Mucosa of descending colon (tissue), 3 donors: ENCODE results near the gene SIL1. TPM values are rescaled to one million over a fixed set of nuclear protein-coding genes. Genes with fewer than 3 reads are reported as not detected.

Experiments used
- ATAC-seq: fragments of 200-7000 bp; cut with Tn5 transposase; one replicate; pipeline ENCODE4 v1.9.1; 2020; ENCODE audit warnings: mild to moderate bottlenecking, moderate library complexity
- DNase-seq, 3 donors: peaks; one replicate each; pipeline ENCODE4 v3.0.0-alpha.2; 2020
- H3K36me3 ChIP-seq: fragments of 200-600 bp; one replicate; pipeline ENCODE4 v1.8.0; 2021; ENCODE audit warnings: low read depth, mild to moderate bottlenecking
- H3K4me1 ChIP-seq: fragments of 200-600 bp; one replicate; pipeline ENCODE4 v1.8.0; 2021; ENCODE audit warnings: low read depth, mild to moderate bottlenecking
- H3K4me3 ChIP-seq: fragments of 200-600 bp; one replicate; pipeline ENCODE4 v1.8.0; 2021; ENCODE audit warnings: mild to moderate bottlenecking
- H3K9me3 ChIP-seq: fragments of 200-600 bp; one replicate; pipeline ENCODE4 v1.8.0; 2021; ENCODE audit warnings: mild to moderate bottlenecking
- intact Hi-C, 2 donors: fragments of 100-400 bp; cut with DNase I in 1 of 2; cut with micrococcal nuclease in 1 of 2; formaldehyde crosslinking; loops; one replicate each; pipeline versions ENCODE4 v1.11.0 to v1.11.1; 2022; cut with DNase I, micrococcal nuclease
- total RNA-seq, 3 donors: library from RNA; stranded (reverse); fragmentation: NEBNext Ultra II Directional in 2 of 3; extraction: Animal tissue kit (Norgen Biotek cat#: 25700) in 2 of 3; gene quantifications; one replicate each; pipeline versions ENCODE4 v1.2.1 to v1.2.4, GENCODE V29; 2021 to 2023
- TF ChIP-seq, protein P1 (sequence below): fragments of 200-600 bp; IDR thresholded peaks from one replicate; pipeline ENCODE4 v1.8.0; 2022; ENCODE audit warnings: antibody characterized with exemption, mild to moderate bottlenecking
- donor health status: DM: no; HTN: no; CAD: no; lungs with moderate emphysema.
- donor health status: DM: no; HTN: no; CAD: no.
- donor health status: DM: no; HTN: yes; CAD: no.

SIL1 gene
- total RNA-seq, 3 donors from 2014 or later = 35.2 to 35.8 (median 35.6) TPM

DNA sequence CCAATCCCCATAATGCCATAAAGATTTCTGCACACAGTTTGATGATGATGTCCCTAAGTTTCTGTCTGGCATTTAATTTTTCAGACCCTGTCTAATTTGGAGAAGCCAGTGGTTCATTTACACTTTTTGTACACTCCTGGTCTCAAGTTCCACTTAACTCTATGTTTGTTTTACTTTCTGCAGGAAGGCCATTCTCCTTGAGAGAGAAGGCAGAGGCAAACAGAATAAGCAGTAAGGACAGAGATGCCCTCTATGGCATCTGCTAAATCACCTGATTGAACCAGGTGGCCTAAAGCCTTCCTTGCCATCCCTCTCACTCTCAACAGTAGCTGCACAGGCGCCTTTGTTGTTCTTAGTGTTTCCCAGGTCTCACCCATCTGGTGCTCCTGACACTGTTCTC lies 236.9 kb downstream of the SIL1 start:
- TF ChIP-seq, protein P1, sequence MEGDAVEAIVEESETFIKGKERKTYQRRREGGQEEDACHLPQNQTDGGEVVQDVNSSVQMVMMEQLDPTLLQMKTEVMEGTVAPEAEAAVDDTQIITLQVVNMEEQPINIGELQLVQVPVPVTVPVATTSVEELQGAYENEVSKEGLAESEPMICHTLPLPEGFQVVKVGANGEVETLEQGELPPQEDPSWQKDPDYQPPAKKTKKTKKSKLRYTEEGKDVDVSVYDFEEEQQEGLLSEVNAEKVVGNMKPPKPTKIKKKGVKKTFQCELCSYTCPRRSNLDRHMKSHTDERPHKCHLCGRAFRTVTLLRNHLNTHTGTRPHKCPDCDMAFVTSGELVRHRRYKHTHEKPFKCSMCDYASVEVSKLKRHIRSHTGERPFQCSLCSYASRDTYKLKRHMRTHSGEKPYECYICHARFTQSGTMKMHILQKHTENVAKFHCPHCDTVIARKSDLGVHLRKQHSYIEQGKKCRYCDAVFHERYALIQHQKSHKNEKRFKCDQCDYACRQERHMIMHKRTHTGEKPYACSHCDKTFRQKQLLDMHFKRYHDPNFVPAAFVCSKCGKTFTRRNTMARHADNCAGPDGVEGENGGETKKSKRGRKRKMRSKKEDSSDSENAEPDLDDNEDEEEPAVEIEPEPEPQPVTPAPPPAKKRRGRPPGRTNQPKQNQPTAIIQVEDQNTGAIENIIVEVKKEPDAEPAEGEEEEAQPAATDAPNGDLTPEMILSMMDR = no peak
- Histone ChIP-seq H3K4me1 (peaks cover 6% of the 10 kb centered on the region), H3K4me3 (no peak overlapping the region), H3K9me3 (no peaks in the 10 kb centered on the region), H3K36me3 (no peaks in the 10 kb centered on the region)
- no peak for ATAC-seq
- intact Hi-C loops = no loop called here
- no peak for DNase-seq

DNA sequence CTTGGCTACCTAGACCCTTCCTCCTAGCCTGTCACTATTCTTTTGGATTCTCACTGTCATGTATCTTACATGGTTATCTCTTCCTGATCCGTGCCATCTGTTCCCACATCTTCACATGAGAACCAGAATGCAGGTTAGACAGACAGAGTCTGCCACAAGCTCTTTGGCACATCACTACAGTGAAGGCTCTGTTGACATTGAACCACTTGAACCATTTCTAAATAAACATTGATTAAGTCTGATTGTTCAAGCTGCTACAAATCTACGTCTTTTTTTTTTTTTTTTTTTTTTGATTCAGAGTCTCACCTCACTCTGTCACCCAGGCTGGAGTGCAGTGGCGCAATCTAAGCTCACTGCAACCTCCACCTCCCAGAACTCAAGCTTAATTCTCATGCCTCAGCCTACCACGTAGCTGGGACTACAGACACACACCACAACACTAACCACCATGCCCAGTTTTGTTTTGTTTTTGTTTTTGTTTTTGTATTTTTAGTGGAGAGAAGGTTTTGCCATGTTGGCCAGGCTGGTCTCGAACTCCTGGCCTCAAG lies 237.9 kb downstream of the SIL1 start:
- intact Hi-C loops = no loop called here
- Histone ChIP-seq H3K36me3 (no peaks in the 10 kb centered on the region), H3K4me3 (no peak overlapping the region), H3K9me3 (no peaks in the 10 kb centered on the region), H3K4me1 (peaks cover 6% of the 10 kb centered on the region)
- DNase-seq = no peak
- no peak for ATAC-seq
- TF ChIP-seq, protein P1 = no peak

DNA sequence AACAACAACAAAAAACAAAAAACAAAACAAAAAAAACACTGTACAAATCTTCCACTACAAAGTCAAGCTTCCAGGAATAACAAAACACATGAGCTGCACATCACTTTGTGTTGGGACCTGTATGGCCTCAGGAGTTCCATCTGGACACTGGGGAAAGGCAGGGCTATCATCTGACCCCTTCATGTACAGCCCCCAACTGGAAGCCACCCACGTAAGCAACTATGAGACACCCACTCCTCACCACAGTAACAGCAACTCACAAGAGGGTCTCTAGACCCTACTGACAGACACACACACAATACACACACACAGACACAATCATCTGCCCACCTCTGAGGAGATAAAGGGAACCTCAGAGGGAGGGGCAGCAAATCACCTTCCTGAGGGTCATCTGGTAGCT lies 241.4 kb downstream of the SIL1 start:
- Histone ChIP-seq H3K4me3 (no peak overlapping the region), H3K9me3 (no peaks in the 10 kb centered on the region), H3K4me1 (peaks cover 14% of the 10 kb centered on the region), H3K36me3 (no peaks in the 10 kb centered on the region)
- TF ChIP-seq, protein P1 = no peak
- intact Hi-C loops = no loop called here
- DNase-seq (no peak), ATAC-seq (no peak)

DNA sequence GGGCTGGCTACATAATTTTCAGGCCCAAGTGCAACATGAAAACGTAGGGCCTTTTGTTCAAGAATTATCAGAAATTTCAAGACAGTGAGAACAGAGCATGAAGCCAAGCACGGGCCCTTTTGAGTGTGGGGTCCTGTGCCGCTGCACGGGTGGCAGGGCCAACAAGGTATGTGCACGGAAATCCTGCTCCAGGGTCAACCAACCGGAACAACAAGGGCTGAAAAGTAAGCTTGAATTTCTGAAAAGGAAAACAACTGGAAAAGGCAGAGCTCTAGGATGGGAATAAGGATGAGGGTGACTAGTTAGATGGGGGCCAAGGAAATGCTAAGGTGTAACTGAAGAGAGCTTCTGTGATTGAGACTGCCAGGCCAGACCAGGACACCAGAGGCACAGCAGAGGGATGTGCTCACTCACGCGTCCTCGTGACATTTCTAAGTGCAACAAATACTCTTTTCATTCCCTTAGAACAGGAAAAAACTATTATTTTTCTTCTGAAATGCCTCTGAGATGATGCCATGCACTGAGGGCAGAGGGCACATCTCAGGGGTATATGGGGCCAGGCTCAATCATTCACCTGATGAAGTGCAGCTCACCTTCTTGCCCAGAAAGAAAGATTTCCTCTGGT lies 242.4 kb downstream of the SIL1 start:
- H3K36me3 ChIP-seq = no peaks in the 10 kb centered on the region
- H3K9me3 ChIP-seq = no peaks in the 10 kb centered on the region
- H3K4me3 ChIP-seq = no peak overlapping the region
- ATAC-seq = no peak
- DNase-seq = no peak
- intact Hi-C loops = no loop called here
- peaks cover 14% of the 10 kb centered on the region for H3K4me1 ChIP-seq
- TF ChIP-seq, protein P1 = no peak

DNA sequence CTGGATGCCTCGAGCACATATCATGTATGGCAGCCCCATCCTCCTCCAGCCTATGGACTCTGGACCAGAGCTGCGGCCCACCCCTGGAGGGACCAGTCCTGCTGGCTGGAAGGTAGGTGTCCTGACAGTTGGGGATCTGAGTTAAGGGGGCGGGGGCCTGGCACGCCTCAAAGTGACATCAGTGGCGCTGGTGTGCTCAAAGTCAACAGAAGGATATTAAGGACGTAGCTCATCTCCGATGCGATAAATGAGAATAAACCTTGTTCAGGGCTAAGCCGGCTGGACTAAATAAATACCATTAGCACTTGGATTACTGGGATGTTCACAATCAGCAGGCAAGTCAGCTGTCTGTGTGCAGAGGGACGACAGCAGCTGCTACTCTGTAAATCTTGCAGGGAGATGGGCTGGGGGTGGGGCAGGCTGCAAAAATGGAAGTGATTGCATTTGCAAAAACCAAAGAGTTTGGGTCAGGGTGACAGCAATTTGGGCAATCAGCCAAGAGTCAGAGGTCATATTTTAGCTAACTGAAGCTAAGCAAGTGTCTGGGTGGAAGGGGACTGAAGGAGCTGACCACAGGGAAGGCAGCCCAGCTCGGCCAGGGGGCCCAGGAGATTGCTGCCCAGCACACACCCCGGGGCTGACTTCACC lies 243.0 kb downstream of the SIL1 start:
- TF ChIP-seq, protein P1 = no peak
- DNase-seq = peak in 1 of 3 donors; percentile 60
- H3K36me3 ChIP-seq = no peaks in the 10 kb centered on the region
- intact Hi-C loops = no loop called here
- H3K4me3 ChIP-seq = no peak overlapping the region
- no peak for ATAC-seq
- H3K4me1 ChIP-seq = peaks cover 14% of the 10 kb centered on the region
- no peaks in the 10 kb centered on the region for H3K9me3 ChIP-seq
